Ishikawa (cell line): ENCODE measurements around the gene IL36B.

Source experiments
- CREB1 ChIP-seq: IDR thresholded peaks from 2 replicates; pipeline ENCODE4 v1.6.1; 2012; ENCODE audit warnings: low read depth
- EP300 ChIP-seq: IDR thresholded peaks from 2 replicates; pipeline ENCODE4 v1.6.1; 2012; ENCODE audit warnings: borderline replicate concordance
- MAX ChIP-seq: IDR thresholded peaks from 2 replicates; pipeline ENCODE4 v1.6.1; 2012
- REST ChIP-seq: IDR thresholded peaks from 2 replicates; pipeline ENCODE4 v1.6.1; 2012; ENCODE audit warnings: low read depth, mild to moderate bottlenecking
- TCF12 ChIP-seq: IDR thresholded peaks from 2 replicates; pipeline ENCODE4 v1.6.1; 2012; ENCODE audit warnings: low read depth
- USF1 ChIP-seq: IDR thresholded peaks from 2 replicates; pipeline ENCODE4 v1.6.1; 2012
- YY1 ChIP-seq: IDR thresholded peaks from 2 replicates; pipeline ENCODE4 v1.6.1; 2012; ENCODE audit warnings: low read depth
- ZBTB7A ChIP-seq: IDR thresholded peaks from 2 replicates; pipeline ENCODE4 v1.6.1; 2012; ENCODE audit warnings: low read depth

GRCh38 chr2:113028112-113028511 is 24.6 kb downstream of the IL36B start:
- TF ChIP-seq ZBTB7A (no peak), MAX (no peak), REST (no peak), EP300 (no peak), TCF12 (no peak), CREB1 (no peak), USF1 (no peak), YY1 (no peak)
